OCI-M1 (cell line): ENCODE results near the gene CCDC40.

Experiments used
- DNase-seq: peaks from one replicate; lab custom pipeline; 2025; lab: John Stamatoyannopoulos, UW

The CCDC40 gene

GRCh38 chr17:80101946-80102663 lies 65.7 kb downstream of the CCDC40 start:
- DNase-seq, result peak; percentile 54

- no peak for DNase-seq
Observed at GRCh38 chr17:80102664-80103448, 66.4 kb downstream of the CCDC40 start.

GRCh38 chr17:80103449-80104085 lies 67.1 kb downstream of the CCDC40 start:
- DNase-seq, result no peak

- no peak for DNase-seq
Observed at GRCh38 chr17:80104321-80104955, 68.0 kb downstream of the CCDC40 start.

- no peak for DNase-seq
Observed at GRCh38 chr17:80104956-80105375, 68.5 kb downstream of the CCDC40 start.

- no peak for DNase-seq
Observed at GRCh38 chr17:80105762-80106161, 69.3 kb downstream of the CCDC40 start.

GRCh38 chr17:80106176-80106575 lies 69.7 kb downstream of the CCDC40 start:
- DNase-seq, result no peak

- DNase-seq, result no peak
Observed at GRCh38 chr17:80106751-80107150, 70.3 kb downstream of the CCDC40 start.

- DNase-seq, result no peak
Observed at GRCh38 chr17:80107231-80108021, 71.0 kb downstream of the CCDC40 start.

- no peak for DNase-seq
Observed at GRCh38 chr17:80108036-80108971, 71.9 kb downstream of the CCDC40 start.

GRCh38 chr17:80109066-80109660 lies 72.7 kb downstream of the CCDC40 start:
- DNase-seq, result no peak

GRCh38 chr17:80109713-80110446 lies 73.4 kb downstream of the CCDC40 start:
- no peak for DNase-seq

GRCh38 chr17:80110447-80110812 lies 74.0 kb downstream of the CCDC40 start:
- DNase-seq, result no peak

GRCh38 chr17:80110927-80111701 lies 74.7 kb downstream of the CCDC40 start:
- no peak for DNase-seq

- no peak for DNase-seq
Observed at GRCh38 chr17:80111702-80112470, 75.4 kb downstream of the CCDC40 start.

GRCh38 chr17:80112471-80113032 lies 76.1 kb downstream of the CCDC40 start:
- DNase-seq, result no peak

- DNase-seq, result no peak
Observed at GRCh38 chr17:80113033-80113484, 76.6 kb downstream of the CCDC40 start.
